DMS153 (cell line): ENCODE data around the gene IBSP.

ENCODE experiments used
- DNase-seq: peaks from one replicate; lab custom pipeline; 2025; lab: John Stamatoyannopoulos, UW

IBSP gene

GRCh38 chr4:87799301-87800113 lies at the start of gene IBSP:
Gene IBSP, plus strand, starts transcription at chr4:87799554. Its CDS starts 2,808 bp downstream, at chr4:87802362.
- DNase-seq = no peak

- DNase-seq = no peak
Measured at GRCh38 chr4:87749883-87750282, 49.5 kb upstream of the IBSP start.

- no peak for DNase-seq
Measured at GRCh38 chr4:87758270-87758669, 41.1 kb upstream of the IBSP start.

- no peak for DNase-seq
Measured at GRCh38 chr4:87762311-87762710, 37.0 kb upstream of the IBSP start.

GRCh38 chr4:87781569-87781968 lies 17.8 kb upstream of the IBSP start:
- DNase-seq = no peak

- DNase-seq = no peak
Measured at GRCh38 chr4:87783781-87784180, 15.6 kb upstream of the IBSP start.

GRCh38 chr4:87785731-87786509 lies 13.4 kb upstream of the IBSP start:
- DNase-seq = no peak

- no peak for DNase-seq
Measured at GRCh38 chr4:87802858-87803257, 3.5 kb downstream of the IBSP start.

GRCh38 chr4:87803421-87803820 lies 4.1 kb downstream of the IBSP start:
- no peak for DNase-seq

- no peak for DNase-seq
Measured at GRCh38 chr4:87804871-87805270, 5.5 kb downstream of the IBSP start.

GRCh38 chr4:87805971-87806370 lies 6.6 kb downstream of the IBSP start:
- DNase-seq = no peak

GRCh38 chr4:87806520-87806919 lies 7.2 kb downstream of the IBSP start:
- DNase-seq = no peak

GRCh38 chr4:87807402-87807801 lies 8.0 kb downstream of the IBSP start:
- no peak for DNase-seq

GRCh38 chr4:87811977-87812376 lies 12.6 kb downstream of the IBSP start:
- DNase-seq = no peak

GRCh38 chr4:87819281-87819919 lies 20.0 kb downstream of the IBSP start:
- no peak for DNase-seq

- no peak for DNase-seq
Measured at GRCh38 chr4:87823200-87823599, 23.8 kb downstream of the IBSP start.

- no peak for DNase-seq
Measured at GRCh38 chr4:87823724-87824123, 24.4 kb downstream of the IBSP start.

- no peak for DNase-seq
Measured at GRCh38 chr4:87824352-87824751, 25.0 kb downstream of the IBSP start.

GRCh38 chr4:87832669-87833068 lies 33.3 kb downstream of the IBSP start, which contains the start of gene MEPE:
Gene MEPE, plus strand, starts transcription at chr4:87832969. Its CDS starts 1,746 bp downstream, at chr4:87834715.
- no peak for DNase-seq

- no peak for DNase-seq
Measured at GRCh38 chr4:87834401-87834800, 35.0 kb downstream of the IBSP start.

GRCh38 chr4:87835197-87835596 lies 35.8 kb downstream of the IBSP start:
- DNase-seq = no peak

- no peak for DNase-seq
Measured at GRCh38 chr4:87835743-87836142, 36.4 kb downstream of the IBSP start.

- DNase-seq = no peak
Measured at GRCh38 chr4:87838205-87838604, 38.9 kb downstream of the IBSP start.
